Measurements from ENCODE around the gene HSDL1.

DNA sequence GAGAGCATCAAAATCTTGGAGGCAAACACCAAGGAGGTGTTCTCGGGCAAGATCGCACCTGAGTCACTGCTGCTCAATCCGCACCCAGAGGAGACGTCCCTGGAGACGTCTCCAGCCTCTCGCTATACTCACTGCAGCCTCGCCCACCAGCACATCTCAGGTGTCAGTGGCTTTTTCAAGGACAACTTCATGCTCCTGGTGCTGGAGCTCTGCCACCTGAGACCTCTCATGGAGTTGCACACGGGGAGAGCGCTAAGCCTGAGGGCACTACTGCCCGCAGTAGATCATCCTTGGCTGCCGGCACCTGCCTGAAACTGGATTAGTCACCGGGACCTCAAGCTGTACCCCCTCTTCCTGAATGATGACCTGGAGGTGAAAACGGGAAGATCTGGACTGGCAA is 25.6 kb downstream of the HSDL1 start:
- TF ChIP-seq, protein P1, sequence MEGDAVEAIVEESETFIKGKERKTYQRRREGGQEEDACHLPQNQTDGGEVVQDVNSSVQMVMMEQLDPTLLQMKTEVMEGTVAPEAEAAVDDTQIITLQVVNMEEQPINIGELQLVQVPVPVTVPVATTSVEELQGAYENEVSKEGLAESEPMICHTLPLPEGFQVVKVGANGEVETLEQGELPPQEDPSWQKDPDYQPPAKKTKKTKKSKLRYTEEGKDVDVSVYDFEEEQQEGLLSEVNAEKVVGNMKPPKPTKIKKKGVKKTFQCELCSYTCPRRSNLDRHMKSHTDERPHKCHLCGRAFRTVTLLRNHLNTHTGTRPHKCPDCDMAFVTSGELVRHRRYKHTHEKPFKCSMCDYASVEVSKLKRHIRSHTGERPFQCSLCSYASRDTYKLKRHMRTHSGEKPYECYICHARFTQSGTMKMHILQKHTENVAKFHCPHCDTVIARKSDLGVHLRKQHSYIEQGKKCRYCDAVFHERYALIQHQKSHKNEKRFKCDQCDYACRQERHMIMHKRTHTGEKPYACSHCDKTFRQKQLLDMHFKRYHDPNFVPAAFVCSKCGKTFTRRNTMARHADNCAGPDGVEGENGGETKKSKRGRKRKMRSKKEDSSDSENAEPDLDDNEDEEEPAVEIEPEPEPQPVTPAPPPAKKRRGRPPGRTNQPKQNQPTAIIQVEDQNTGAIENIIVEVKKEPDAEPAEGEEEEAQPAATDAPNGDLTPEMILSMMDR (IDR thresholded peaks at IDR 0.05 in 2 of 3, conservative IDR thresholded peaks at IDR 0.05 in 1 of 3; ENCODE audit: control insufficient read depth in 2 of 3, extremely low read depth in 1 of 3, insufficient read depth in 1 of 3, low read depth in 3 of 3, low read length in 3 of 3): no peak
- TF ChIP-seq TCF7 (IDR thresholded peaks at IDR 0.05; ENCODE audit: borderline replicate concordance): no peak
- TF ChIP-seq ZZZ3 (IDR thresholded peaks at IDR 0.05; ENCODE audit: control insufficient read depth, insufficient read length, low read depth): no peak
